ENCODE results near the gene ADCY1.
A peak's percentile ranks its signal among the peaks of the same experiment; 100 is the strongest.

ADCY1 gene

DNA sequence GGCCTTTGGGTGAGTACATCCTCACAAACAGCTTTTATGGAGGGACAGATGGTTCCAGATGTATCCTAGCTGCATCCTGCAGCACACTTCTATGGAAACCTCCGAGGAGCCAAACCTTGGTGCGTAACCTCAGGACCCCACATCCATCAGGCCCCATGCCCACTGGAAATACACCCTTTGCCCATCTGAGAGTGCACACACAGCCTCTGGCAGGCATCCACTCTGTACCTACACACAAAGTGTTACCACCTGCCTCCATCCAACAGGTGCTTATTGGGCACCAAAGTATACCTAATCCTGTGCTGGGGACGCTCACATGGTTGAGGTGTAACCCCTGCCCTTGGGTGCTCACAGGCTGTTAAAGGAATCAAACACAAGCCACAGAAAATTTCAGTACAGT lies 117.9 kb downstream of the ADCY1 start:
- no peak for DNase-seq (ENCODE audit: low read depth)

DNA sequence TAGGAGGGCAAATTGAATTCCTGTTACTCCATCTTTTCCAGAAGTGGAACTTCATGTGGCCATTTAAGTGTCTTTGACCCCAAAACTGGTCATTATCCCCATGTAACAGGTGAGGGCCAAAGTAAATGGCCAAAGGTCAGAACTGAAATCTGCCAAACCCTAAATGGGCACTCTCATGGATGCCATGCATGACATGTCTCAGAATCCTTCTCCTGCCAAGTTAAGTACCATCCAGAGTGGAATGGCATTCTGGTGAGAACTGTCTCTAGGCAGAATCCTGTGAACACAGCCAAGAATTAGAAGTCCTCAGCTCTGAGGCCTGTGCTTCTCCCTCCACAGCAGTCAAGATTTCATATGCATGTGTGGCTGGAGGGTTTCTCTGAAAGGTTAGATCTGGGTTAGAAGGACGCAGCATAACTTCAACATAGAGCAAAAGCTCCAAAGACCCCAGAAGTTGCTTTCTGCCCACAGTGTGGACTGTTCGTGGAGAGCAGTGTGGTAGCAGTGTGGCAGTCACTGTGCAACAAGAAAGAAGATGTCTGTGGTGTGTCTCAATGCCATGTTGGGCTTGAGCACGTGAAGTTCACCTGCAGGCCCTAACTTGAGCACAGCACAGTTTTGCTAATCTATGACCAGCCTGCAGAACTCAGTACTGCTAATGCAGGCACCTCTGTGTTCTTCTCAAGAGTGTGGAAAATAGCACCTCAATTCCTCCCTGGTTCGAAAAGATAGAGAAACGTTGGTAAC lies 121.3 kb downstream of the ADCY1 start:
- H3K4me3 ChIP-seq (replicated peaks; ENCODE audit: low read depth, low read length), result no peak overlapping the region
- no peak for DNase-seq (ENCODE audit: low read depth)
- TF ChIP-seq, protein P1, sequence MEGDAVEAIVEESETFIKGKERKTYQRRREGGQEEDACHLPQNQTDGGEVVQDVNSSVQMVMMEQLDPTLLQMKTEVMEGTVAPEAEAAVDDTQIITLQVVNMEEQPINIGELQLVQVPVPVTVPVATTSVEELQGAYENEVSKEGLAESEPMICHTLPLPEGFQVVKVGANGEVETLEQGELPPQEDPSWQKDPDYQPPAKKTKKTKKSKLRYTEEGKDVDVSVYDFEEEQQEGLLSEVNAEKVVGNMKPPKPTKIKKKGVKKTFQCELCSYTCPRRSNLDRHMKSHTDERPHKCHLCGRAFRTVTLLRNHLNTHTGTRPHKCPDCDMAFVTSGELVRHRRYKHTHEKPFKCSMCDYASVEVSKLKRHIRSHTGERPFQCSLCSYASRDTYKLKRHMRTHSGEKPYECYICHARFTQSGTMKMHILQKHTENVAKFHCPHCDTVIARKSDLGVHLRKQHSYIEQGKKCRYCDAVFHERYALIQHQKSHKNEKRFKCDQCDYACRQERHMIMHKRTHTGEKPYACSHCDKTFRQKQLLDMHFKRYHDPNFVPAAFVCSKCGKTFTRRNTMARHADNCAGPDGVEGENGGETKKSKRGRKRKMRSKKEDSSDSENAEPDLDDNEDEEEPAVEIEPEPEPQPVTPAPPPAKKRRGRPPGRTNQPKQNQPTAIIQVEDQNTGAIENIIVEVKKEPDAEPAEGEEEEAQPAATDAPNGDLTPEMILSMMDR (IDR thresholded peaks at IDR 0.05; ENCODE audit: low read length, missing control alignments), result no peak

More for the DNA sequence above, 117.9 kb downstream of the ADCY1 start:
- TF ChIP-seq, protein P1 (IDR thresholded peaks at IDR 0.05; ENCODE audit: low read length, missing control alignments), result no peak
- H3K4me3 ChIP-seq (replicated peaks; ENCODE audit: low read depth, low read length), result no peak overlapping the region

DNA sequence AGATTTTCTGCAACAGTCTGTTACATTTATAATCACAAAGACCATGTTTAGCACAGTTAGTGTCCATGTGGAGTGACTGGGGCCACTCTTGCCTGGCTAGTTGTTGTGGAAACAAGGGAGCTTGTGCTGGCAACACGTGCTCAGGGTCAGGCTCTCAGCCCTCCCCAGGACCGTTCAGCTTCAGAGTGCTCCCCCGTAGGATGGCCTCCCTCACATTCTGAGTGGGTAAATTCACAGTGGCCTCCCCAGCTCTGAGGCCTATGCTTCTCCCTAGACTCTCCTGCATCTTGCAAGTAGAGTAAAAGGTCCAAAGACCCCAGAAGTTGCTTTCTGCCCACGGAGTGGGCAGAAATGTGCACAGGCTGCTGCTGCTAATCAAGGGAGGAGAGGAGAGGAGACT lies 122.3 kb downstream of the ADCY1 start:
- H3K4me3 ChIP-seq (replicated peaks; ENCODE audit: low read depth, low read length), result no peak overlapping the region
- DNase-seq (ENCODE audit: low read depth), result no peak
- TF ChIP-seq, protein P1 (IDR thresholded peaks at IDR 0.05; ENCODE audit: low read length, missing control alignments), result no peak

DNA sequence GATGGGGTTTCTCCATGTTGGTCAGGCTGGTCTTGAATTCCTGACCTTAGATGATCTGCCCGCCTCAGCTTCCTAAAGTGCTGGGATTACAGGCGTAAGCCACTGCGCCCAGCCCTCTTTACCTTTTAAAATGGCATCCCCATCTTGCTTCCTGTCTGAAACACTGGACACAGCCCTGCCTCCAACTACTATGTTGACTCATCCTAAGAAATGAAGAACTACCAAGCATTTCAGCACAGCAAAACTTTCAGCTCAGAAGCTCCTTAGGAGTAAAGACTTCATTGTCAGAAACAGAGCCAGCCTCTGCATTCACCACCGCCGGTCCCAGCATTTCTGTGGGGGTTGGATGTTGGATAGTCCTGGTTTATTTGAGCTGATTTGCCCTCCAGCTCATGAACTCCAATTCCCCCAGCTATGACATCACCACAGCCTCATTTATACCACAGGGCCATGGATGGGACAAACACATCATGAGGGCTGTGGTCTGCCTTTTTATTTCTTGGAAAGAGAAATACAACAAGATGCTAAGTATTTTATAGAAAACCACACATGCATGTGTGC lies 123.5 kb downstream of the ADCY1 start:
- peak; percentile 10 for DNase-seq (ENCODE audit: low read depth)
- TF ChIP-seq, protein P1 (IDR thresholded peaks at IDR 0.05; ENCODE audit: low read length, missing control alignments), result no peak
- no peak overlapping the region for H3K4me3 ChIP-seq (replicated peaks; ENCODE audit: low read depth, low read length)

DNA sequence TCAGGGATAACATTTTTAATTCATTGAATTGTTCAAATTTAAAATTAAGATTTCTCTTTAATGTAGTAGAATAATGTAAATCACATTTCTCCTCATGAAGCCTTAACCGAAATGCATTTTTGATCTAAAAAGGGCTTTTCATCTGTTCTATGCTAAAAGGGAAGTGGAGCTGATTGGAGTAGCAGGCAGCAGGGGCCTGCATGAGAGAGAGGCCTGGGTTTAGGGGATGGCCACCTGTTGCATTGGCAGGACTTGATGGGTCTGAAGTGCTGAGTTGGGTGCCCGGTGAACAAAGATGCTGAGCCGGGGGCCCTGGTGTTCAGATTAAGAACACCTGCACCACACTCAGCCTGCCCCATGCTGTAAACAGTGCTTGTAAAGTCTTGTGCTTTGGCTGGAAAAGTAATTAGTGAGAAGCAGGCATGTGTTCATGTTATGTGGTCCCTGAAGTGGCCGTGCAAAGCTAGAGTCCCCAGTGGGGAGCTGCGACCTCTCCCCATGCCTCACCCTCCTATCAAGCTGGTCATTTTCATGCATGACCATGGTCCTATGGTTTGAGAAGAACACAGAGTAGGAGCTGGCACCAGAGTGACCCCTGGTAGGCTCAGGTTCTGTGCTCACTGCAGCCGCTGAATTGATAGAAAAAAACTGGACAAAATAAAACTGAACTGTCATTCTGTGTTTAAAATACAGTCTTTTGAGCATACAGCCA lies 124.3 kb downstream of the ADCY1 start:
- TF ChIP-seq, protein P1 (IDR thresholded peaks at IDR 0.05; ENCODE audit: low read length, missing control alignments), result no peak
- H3K4me3 ChIP-seq (replicated peaks; ENCODE audit: low read depth, low read length), result no peak overlapping the region
- DNase-seq (ENCODE audit: low read depth), result no peak

DNA sequence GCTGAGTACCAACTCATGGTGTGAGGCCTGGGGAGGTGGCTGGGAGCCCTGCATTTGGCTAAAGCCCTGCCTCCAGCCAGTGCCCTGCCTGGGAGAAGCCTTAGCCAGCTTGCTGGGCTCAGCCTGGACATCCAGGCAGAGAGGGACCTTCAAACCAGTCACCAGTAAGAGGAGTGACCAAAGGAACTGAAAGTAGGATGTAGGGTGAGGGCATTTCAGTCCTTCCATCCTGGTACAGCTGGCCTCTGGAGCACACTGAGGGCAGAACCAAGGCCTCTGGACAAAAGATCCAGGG lies 124.8 kb downstream of the ADCY1 start:
- TF ChIP-seq, protein P1 (IDR thresholded peaks at IDR 0.05; ENCODE audit: low read length, missing control alignments), result no peak
- DNase-seq (ENCODE audit: low read depth), result no peak

More for the DNA sequence above, 124.8 kb downstream of the ADCY1 start:
- no peak overlapping the region for H3K4me3 ChIP-seq (replicated peaks; ENCODE audit: low read depth, low read length)

Data from fibroblast of pulmonary artery (primary cell).